HepG2 (cell line): ENCODE data around the gene DCDC2. TPM values are rescaled to one million over a fixed set of nuclear protein-coding genes. Genes with fewer than 3 reads are reported as not detected.

Source experiments
- CAMTA2 ChIP-seq: sonication (generic); formaldehyde crosslinking; IDR thresholded peaks from 2 replicates; pipeline ENCODE4 v1.4.0; 2020; ENCODE audit warnings: mild to moderate bottlenecking, missing genetic modification reagents, borderline replicate concordance
- EP300 ChIP-seq, 3 experiments: sonication (generic) in 1 of 3; formaldehyde crosslinking in 1 of 3; IDR thresholded peaks; 2 replicates each; pipeline versions ENCODE4 v1.5.1 to v1.6.1; 2011 to 2020; ENCODE audit warnings: low read depth in 2 of 3, low read length in 2 of 3, borderline replicate concordance in 1 of 3, improper control_type of control experiment in 1 of 3, mild to moderate bottlenecking in 1 of 3, missing genetic modification reagents in 1 of 3, moderate library complexity in 1 of 3
- HMGXB3 ChIP-seq: sonication (generic); formaldehyde crosslinking; IDR thresholded peaks from 2 replicates; pipeline ENCODE4 v1.4.0; 2020; ENCODE audit warnings: missing genetic modification reagents, borderline replicate concordance
- HOXA5 ChIP-seq: sonication (generic); formaldehyde crosslinking; IDR thresholded peaks from 2 replicates; pipeline ENCODE4 v1.4.0; 2020; ENCODE audit warnings: missing genetic modification reagents
- NR2F2 ChIP-seq: IDR thresholded peaks from 2 replicates; pipeline ENCODE4 v1.6.1; 2012; ENCODE audit warnings: low read depth, inconsistent platforms, borderline replicate concordance
- PLRG1 ChIP-seq: fragments of 450-650 bp; conservative IDR thresholded peaks from 2 replicates; pipeline ENCODE4 v1.6.1; 2016
- RARG ChIP-seq: sonication (generic); formaldehyde crosslinking; IDR thresholded peaks from 2 replicates; pipeline ENCODE4 v1.4.0; 2020; ENCODE audit warnings: low read depth, mild to moderate bottlenecking, missing genetic modification reagents
- RELA ChIP-seq: sonication (generic); formaldehyde crosslinking; IDR thresholded peaks from 2 replicates; pipeline ENCODE4 v1.4.0; 2020; ENCODE audit warnings: missing genetic modification reagents
- SMYD3 ChIP-seq: sonication (generic); formaldehyde crosslinking; IDR thresholded peaks from 2 replicates; pipeline ENCODE4 v1.8.1; 2023; ENCODE audit warnings: mild to moderate bottlenecking, missing genetic modification reagents
- U2AF2 ChIP-seq: fragments of 200-400 bp; formaldehyde crosslinking; IDR thresholded peaks from 2 replicates; pipeline ENCODE4 v1.6.1; 2017; ENCODE audit warnings: low read depth, mild to moderate bottlenecking, low read length
- ZBTB38 ChIP-seq: sonication (generic); formaldehyde crosslinking; IDR thresholded peaks from 2 replicates; pipeline ENCODE4 v1.5.1; 2020; ENCODE audit warnings: mild to moderate bottlenecking, missing genetic modification reagents
- ZIK1 ChIP-seq: sonication (generic); formaldehyde crosslinking; IDR thresholded peaks from 2 replicates; pipeline ENCODE4 v1.5.0; 2020; ENCODE audit warnings: mild to moderate bottlenecking, low read depth, missing genetic modification reagents, borderline replicate concordance
- ZNF20 ChIP-seq: sonication (generic); formaldehyde crosslinking; IDR thresholded peaks from 2 replicates; pipeline ENCODE4 v1.4.0; 2020; ENCODE audit warnings: mild to moderate bottlenecking, moderate library complexity, missing genetic modification reagents
- ZNF280D ChIP-seq: sonication (generic); formaldehyde crosslinking; IDR thresholded peaks from 2 replicates; pipeline ENCODE4 v1.5.1; 2020; ENCODE audit warnings: mild to moderate bottlenecking, missing genetic modification reagents
- ZNF335 ChIP-seq: sonication (generic); formaldehyde crosslinking; IDR thresholded peaks from 2 replicates; pipeline ENCODE4 v1.4.0; 2020; ENCODE audit warnings: missing genetic modification reagents
- ZNF513 ChIP-seq: sonication (generic); formaldehyde crosslinking; conservative IDR thresholded peaks from 2 replicates; pipeline ENCODE4 v1.5.0; 2020; ENCODE audit warnings: missing genetic modification reagents
- ZNF557 ChIP-seq: sonication (generic); formaldehyde crosslinking; IDR thresholded peaks from 2 replicates; pipeline ENCODE4 v1.4.0; 2020; ENCODE audit warnings: missing genetic modification reagents
- ZNF577 ChIP-seq: sonication (generic); formaldehyde crosslinking; IDR thresholded peaks from 2 replicates; pipeline ENCODE4 v1.4.0; 2020; ENCODE audit warnings: mild to moderate bottlenecking, low read depth, missing genetic modification reagents, borderline replicate concordance
- ZNF660 ChIP-seq: sonication (generic); formaldehyde crosslinking; IDR thresholded peaks from 2 replicates; pipeline ENCODE4 v1.5.1; 2020; ENCODE audit warnings: mild to moderate bottlenecking, low read depth, missing genetic modification reagents, borderline replicate concordance
- ZNF772 ChIP-seq: sonication (generic); formaldehyde crosslinking; IDR thresholded peaks from 2 replicates; pipeline ENCODE4 v1.5.0; 2020; ENCODE audit warnings: mild to moderate bottlenecking, missing genetic modification reagents
- polyA plus RNA-seq, 8 experiments: library from polyadenylated mRNA; depleted of rRNA in 3 of 8; stranded (reverse) in 7 of 8; unstranded in 1 of 8; fragments of >200 nt; fragmentation: Illumina TruSeq in 4 of 8; extraction: Trizol in 4 of 8; gene quantifications; 2 replicates each; pipeline versions ENCODE4 v1.2.1 to v1.2.3, GENCODE V29; 2011 to 2016; ENCODE audit warnings: low read depth in 4 of 8, missing spikeins in 1 of 8, mixed read lengths in 1 of 8; ENCODE audit not compliant: insufficient read depth in 1 of 8
- total RNA-seq, 5 experiments: library from RNA; depleted of rRNA; stranded (reverse); fragments of >200 nt; fragmentation: Illumina TruSeq; extraction: Trizol; gene quantifications; 2 replicates each; pipeline ENCODE4 v1.2.3, GENCODE V29; 2016; ENCODE audit warnings: low read depth in 1 of 5

Gene DCDC2
- total and polyA plus RNA-seq, 2 of the 13 experiments (the other 11 are each of a cell fraction or from before 2014, with no cell fraction given), result 9.0 to 36.2 TPM

- TF ChIP-seq ZNF660 (CRISPR knock-in tag) (no peak), ZNF335 (CRISPR knock-in tag) (no peak), RELA (CRISPR knock-in tag) (no peak), HMGXB3 (CRISPR knock-in tag) (peak; percentile 39; the same call in 1 of the 2 replicates), ZNF20 (CRISPR knock-in tag) (no peak), EP300 (IDR thresholded peaks at IDR 0.05; ENCODE audit: low read depth in 2 of 2, low read length in 2 of 2) (0 out of 4 replicates have a peak, but pooled peaks of 1 of the 2 experiments have one; percentile 26), EP300 (CRISPR knock-in tag; IDR thresholded peaks at IDR 0.05; ENCODE audit: borderline replicate concordance) (peak; percentile 48; the same call in 1 of the 2 replicates), NR2F2 (0 out of 2 replicates have a peak, but pooled peaks have one; percentile 14), ZNF557 (CRISPR knock-in tag) (no peak), ZNF513 (CRISPR knock-in tag) (no peak), ZNF772 (CRISPR knock-in tag) (no peak), PLRG1 (no peak), RARG (no peak), U2AF2 (no peak), ZIK1 (CRISPR knock-in tag) (no peak), ZNF577 (no peak), CAMTA2 (CRISPR knock-in tag) (no peak), HOXA5 (CRISPR knock-in tag) (no peak), ZBTB38 (CRISPR knock-in tag) (no peak), ZNF280D (CRISPR knock-in tag) (peak; percentile 36; the same call in 1 of the 2 replicates), SMYD3 (no peak)
Observed at GRCh38 chr6:24283043-24283985, 74.5 kb downstream of the DCDC2 start (continued).
